ENCODE results near the gene CGAS. TPM values are rescaled to one million over a fixed set of nuclear protein-coding genes. Genes with fewer than 3 reads are reported as not detected.
"Not testable (repeated sequence)": the region's sequence is repeated elsewhere in the genome, so short reads cannot be mapped to it uniquely, and the experiment has no call there.

The CGAS gene
- total RNA-seq, 4 donors from 2014 or later: 3.4 to 8.3 (median 4.3) TPM

GRCh38 chr6:73477407-73477806 lies 25.3 kb upstream of the CGAS start:
- TF ChIP-seq CTCF (IDR thresholded peaks at IDR 0.05): no peak
- TF ChIP-seq POLR2A (IDR thresholded peaks at IDR 0.05): no peak
- no peak for DNase-seq
- Histone ChIP-seq H3K27ac (no peak overlapping the region), H3K4me3 (no peak overlapping the region), H3K27me3 (no peaks in the 10 kb centered on the region), H3K4me1 (no peaks in the 10 kb centered on the region), H3K36me3 (peaks cover 0 to 97% (median 0%) of the 10 kb centered on the region in 3 donors), H3K9me3 (no peaks in the 10 kb centered on the region)

- H3K4me1 ChIP-seq: no peaks in the 10 kb centered on the region
- no peaks in the 10 kb centered on the region for H3K9me3 ChIP-seq
- H3K27me3 ChIP-seq: no peaks in the 10 kb centered on the region
- no peak overlapping the region for H3K27ac ChIP-seq
- H3K36me3 ChIP-seq: peaks cover 0 to 97% (median 0%) of the 10 kb centered on the region in 3 donors
- no peak for DNase-seq
- no peak overlapping the region for H3K4me3 ChIP-seq
- TF ChIP-seq CTCF (IDR thresholded peaks at IDR 0.05) (no peak), POLR2A (IDR thresholded peaks at IDR 0.05) (no peak)
These were observed 24.6 kb upstream of the CGAS start for GRCh38 chr6:73476723-73477122.

GRCh38 chr6:73471686-73472290 lies 19.7 kb upstream of the CGAS start:
- Histone ChIP-seq H3K27ac (peak overlapping the region in 2 of 4 donors; percentile 34 to 68), H3K4me3 (no peak overlapping the region), H3K9me3 (no peaks in the 10 kb centered on the region), H3K27me3 (no peaks in the 10 kb centered on the region), H3K36me3 (peaks cover 0 to 100% (median 3%) of the 10 kb centered on the region in 3 donors), H3K4me1 (peaks cover 0 to 8% (median 2%) of the 10 kb centered on the region in 4 donors)
- TF ChIP-seq POLR2A (IDR thresholded peaks at IDR 0.05) (no peak), CTCF (IDR thresholded peaks at IDR 0.05) (no peak)
- no peak for DNase-seq

- peaks cover 0 to 12% (median 7%) of the 10 kb centered on the region in 4 donors for H3K4me1 ChIP-seq
- peak; percentile 90 to 96 (median 91) for DNase-seq
- no peaks in the 10 kb centered on the region for H3K9me3 ChIP-seq
- peak within 1 kb of the TSS; percentile 89 to 97 (median 94) for H3K27ac ChIP-seq
- H3K4me3 ChIP-seq: peak within 1 kb of the TSS; percentile 68 to 95 (median 84)
- no peaks in the 10 kb centered on the region for H3K27me3 ChIP-seq
- peak; percentile 53 to 70 for TF ChIP-seq POLR2A (IDR thresholded peaks at IDR 0.05)
- TF ChIP-seq CTCF (IDR thresholded peaks at IDR 0.05): no peak
- H3K36me3 ChIP-seq: peaks cover 0 to 17% (median 0%) of the 10 kb centered on the region in 3 donors
These were observed 9.6 kb upstream of the CGAS start, which contains the start of gene MTO1 for GRCh38 chr6:73461537-73462350. MTO1 (plus strand) TSS chr6:73461737; CDS start chr6:73461855, 118 bp downstream.

GRCh38 chr6:73460056-73460455 lies 8.0 kb upstream of the CGAS start:
- no peak overlapping the region for H3K4me3 ChIP-seq

GRCh38 chr6:73459474-73459873 lies 7.4 kb upstream of the CGAS start:
- H3K4me1 ChIP-seq: peaks cover 0 to 12% (median 7%) of the 10 kb centered on the region in 4 donors
- H3K36me3 ChIP-seq, H3K27me3 ChIP-seq, H3K27ac ChIP-seq, H3K9me3 ChIP-seq, H3K4me3 ChIP-seq, DNase-seq: not testable (repeated sequence)

More at GRCh38 chr6:73460056-73460455, 8.0 kb upstream of the CGAS start:
- Histone ChIP-seq H3K27ac (peak overlapping the region in 1 of 4 donors; percentile 89), H3K27me3 (no peaks in the 10 kb centered on the region), H3K4me1 (peaks cover 0 to 12% (median 7%) of the 10 kb centered on the region in 4 donors), H3K36me3 (peaks cover 0 to 7% (median 0%) of the 10 kb centered on the region in 3 donors), H3K9me3 (no peaks in the 10 kb centered on the region)
- TF ChIP-seq CTCF (IDR thresholded peaks at IDR 0.05) (no peak), POLR2A (IDR thresholded peaks at IDR 0.05) (no peak)
- no peak for DNase-seq
